ENCODE measurements around the gene GPR84. TPM values are rescaled to one million over a fixed set of nuclear protein-coding genes. Genes with fewer than 3 reads are reported as not detected.

Gene GPR84
- total and polyA plus RNA-seq, 10 of the 15 experiments (the other 5 are each of a cell fraction or from before 2014, with no cell fraction given), result 0.37 to 4.7 (median 2.6) TPM

DNA sequence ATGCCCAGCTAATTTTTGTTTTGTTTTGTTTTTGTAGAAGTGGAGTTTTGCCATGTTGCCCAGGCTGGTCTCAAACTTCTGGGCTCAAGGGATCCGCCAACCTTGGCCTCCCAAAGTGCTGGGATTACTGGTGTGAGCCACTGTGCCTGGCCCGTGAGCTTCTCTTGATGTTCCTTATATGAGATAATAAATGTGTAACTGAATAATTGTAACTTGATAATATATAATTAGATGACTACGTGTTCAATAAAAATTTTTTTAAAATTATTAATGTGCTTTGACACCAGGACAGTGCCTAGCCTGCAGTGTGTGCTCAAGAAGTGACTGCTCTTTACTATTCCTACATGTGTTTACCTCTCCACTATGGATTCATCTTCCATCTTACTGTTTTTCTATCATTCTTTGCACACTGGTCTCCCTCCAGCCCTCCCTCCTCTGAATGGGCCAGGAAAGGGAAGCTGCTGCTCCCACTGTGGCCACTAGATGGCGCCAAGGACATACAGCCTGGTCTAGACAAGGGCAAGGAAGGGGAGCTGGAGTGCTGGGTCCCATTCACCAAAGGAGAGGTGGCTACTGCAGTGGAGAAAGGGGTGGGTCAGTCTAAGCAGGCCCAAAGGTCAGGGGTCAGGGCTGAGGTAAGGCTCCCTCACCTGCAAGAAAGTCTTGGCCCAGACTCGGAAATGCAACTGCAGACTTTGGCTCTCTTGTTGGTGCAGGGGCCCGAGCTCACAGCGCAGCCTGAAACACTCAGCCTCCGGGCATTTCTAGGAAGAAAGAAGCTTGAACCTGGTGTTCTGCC, 34.9 kb upstream of the GPR84 start (continued):
- TF ChIP-seq, protein P1, sequence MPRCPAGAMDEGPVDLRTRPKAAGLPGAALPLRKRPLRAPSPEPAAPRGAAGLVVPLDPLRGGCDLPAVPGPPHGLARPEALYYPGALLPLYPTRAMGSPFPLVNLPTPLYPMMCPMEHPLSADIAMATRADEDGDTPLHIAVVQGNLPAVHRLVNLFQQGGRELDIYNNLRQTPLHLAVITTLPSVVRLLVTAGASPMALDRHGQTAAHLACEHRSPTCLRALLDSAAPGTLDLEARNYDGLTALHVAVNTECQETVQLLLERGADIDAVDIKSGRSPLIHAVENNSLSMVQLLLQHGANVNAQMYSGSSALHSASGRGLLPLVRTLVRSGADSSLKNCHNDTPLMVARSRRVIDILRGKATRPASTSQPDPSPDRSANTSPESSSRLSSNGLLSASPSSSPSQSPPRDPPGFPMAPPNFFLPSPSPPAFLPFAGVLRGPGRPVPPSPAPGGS (IDR thresholded peaks at IDR 0.05; ENCODE audit: borderline replicate concordance, insufficient read depth, low read depth, low read length, poor library complexity, severe bottlenecking), result no peak
- TF ChIP-seq CREB1 (IDR thresholded peaks at IDR 0.05; ENCODE audit: low read depth) (no peak), PML (IDR thresholded peaks at IDR 0.05; ENCODE audit: low read length) (no peak), ATF7 (IDR thresholded peaks at IDR 0.05; ENCODE audit: low read depth) (no peak), CBX5 (IDR thresholded peaks at IDR 0.05; ENCODE audit: low read depth) (no peak), NKRF (conservative IDR thresholded peaks at IDR 0.05) (no peak), ZNF207 (IDR thresholded peaks at IDR 0.05; ENCODE audit: borderline replicate concordance) (no peak), MEF2B (IDR thresholded peaks at IDR 0.05; ENCODE audit: partially characterized antibody, poor library complexity, severe bottlenecking) (no peak), NR2C1 (IDR thresholded peaks at IDR 0.05) (no peak), NBN (IDR thresholded peaks at IDR 0.05) (peak; percentile 45; the same call in 1 of the 2 replicates)
- TF ChIP-seq, protein P2, sequence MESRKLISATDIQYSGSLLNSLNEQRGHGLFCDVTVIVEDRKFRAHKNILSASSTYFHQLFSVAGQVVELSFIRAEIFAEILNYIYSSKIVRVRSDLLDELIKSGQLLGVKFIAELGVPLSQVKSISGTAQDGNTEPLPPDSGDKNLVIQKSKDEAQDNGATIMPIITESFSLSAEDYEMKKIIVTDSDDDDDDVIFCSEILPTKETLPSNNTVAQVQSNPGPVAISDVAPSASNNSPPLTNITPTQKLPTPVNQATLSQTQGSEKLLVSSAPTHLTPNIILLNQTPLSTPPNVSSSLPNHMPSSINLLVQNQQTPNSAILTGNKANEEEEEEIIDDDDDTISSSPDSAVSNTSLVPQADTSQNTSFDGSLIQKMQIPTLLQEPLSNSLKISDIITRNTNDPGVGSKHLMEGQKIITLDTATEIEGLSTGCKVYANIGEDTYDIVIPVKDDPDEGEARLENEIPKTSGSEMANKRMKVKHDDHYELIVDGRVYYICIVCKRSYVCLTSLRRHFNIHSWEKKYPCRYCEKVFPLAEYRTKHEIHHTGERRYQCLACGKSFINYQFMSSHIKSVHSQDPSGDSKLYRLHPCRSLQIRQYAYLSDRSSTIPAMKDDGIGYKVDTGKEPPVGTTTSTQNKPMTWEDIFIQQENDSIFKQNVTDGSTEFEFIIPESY (IDR thresholded peaks at IDR 0.05), result no peak
- TF ChIP-seq, protein P3, sequence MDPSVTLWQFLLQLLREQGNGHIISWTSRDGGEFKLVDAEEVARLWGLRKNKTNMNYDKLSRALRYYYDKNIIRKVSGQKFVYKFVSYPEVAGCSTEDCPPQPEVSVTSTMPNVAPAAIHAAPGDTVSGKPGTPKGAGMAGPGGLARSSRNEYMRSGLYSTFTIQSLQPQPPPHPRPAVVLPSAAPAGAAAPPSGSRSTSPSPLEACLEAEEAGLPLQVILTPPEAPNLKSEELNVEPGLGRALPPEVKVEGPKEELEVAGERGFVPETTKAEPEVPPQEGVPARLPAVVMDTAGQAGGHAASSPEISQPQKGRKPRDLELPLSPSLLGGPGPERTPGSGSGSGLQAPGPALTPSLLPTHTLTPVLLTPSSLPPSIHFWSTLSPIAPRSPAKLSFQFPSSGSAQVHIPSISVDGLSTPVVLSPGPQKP (IDR thresholded peaks at IDR 0.05; ENCODE audit: low read depth, low read length), result no peak
- TF ChIP-seq, protein P4, sequence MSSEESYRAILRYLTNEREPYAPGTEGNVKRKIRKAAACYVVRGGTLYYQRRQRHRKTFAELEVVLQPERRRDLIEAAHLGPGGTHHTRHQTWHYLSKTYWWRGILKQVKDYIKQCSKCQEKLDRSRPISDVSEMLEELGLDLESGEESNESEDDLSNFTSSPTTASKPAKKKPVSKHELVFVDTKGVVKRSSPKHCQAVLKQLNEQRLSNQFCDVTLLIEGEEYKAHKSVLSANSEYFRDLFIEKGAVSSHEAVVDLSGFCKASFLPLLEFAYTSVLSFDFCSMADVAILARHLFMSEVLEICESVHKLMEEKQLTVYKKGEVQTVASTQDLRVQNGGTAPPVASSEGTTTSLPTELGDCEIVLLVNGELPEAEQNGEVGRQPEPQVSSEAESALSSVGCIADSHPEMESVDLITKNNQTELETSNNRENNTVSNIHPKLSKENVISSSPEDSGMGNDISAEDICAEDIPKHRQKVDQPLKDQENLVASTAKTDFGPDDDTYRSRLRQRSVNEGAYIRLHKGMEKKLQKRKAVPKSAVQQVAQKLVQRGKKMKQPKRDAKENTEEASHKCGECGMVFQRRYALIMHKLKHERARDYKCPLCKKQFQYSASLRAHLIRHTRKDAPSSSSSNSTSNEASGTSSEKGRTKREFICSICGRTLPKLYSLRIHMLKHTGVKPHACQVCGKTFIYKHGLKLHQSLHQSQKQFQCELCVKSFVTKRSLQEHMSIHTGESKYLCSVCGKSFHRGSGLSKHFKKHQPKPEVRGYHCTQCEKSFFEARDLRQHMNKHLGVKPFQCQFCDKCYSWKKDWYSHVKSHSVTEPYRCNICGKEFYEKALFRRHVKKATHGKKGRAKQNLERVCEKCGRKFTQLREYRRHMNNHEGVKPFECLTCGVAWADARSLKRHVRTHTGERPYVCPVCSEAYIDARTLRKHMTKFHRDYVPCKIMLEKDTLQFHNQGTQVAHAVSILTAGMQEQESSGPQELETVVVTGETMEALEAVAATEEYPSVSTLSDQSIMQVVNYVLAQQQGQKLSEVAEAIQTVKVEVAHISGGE (CRISPR knock-in tag; IDR thresholded peaks at IDR 0.05), result no peak
- TF ChIP-seq, protein P5, sequence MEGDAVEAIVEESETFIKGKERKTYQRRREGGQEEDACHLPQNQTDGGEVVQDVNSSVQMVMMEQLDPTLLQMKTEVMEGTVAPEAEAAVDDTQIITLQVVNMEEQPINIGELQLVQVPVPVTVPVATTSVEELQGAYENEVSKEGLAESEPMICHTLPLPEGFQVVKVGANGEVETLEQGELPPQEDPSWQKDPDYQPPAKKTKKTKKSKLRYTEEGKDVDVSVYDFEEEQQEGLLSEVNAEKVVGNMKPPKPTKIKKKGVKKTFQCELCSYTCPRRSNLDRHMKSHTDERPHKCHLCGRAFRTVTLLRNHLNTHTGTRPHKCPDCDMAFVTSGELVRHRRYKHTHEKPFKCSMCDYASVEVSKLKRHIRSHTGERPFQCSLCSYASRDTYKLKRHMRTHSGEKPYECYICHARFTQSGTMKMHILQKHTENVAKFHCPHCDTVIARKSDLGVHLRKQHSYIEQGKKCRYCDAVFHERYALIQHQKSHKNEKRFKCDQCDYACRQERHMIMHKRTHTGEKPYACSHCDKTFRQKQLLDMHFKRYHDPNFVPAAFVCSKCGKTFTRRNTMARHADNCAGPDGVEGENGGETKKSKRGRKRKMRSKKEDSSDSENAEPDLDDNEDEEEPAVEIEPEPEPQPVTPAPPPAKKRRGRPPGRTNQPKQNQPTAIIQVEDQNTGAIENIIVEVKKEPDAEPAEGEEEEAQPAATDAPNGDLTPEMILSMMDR (IDR thresholded peaks at IDR 0.05 in 2 of 3, conservative IDR thresholded peaks at IDR 0.05 in 1 of 3; ENCODE audit: control insufficient read depth in 2 of 3, extremely low read depth in 1 of 3, insufficient read depth in 1 of 3, low read depth in 3 of 3, low read length in 3 of 3), result peak; percentile 98 to 99 (median 99)

All from GM12878 (cell line).